ENCODE measurements around the gene CDKL2. TPM values are rescaled to one million over a fixed set of nuclear protein-coding genes. Genes with fewer than 3 reads are reported as not detected.

The CDKL2 gene
- polyA plus RNA-seq, 1 donor (not counting 4 experiments of a cell fraction or from before 2014, with no cell fraction given) = 0.64 TPM

- DNase-seq (ENCODE audit: low read depth, low spot score) (no peak), FAIRE-seq (no peak)
- no peak overlapping the region for H3K4me3 ChIP-seq (ENCODE audit: control insufficient read depth in 2 of 3, extremely low read depth in 1 of 3, insufficient read depth in 2 of 3, low read depth in 1 of 3, low read length in 3 of 3)
- dilution Hi-C loops (cut with MboI; ENCODE audit: extremely low pct_ligation_motif_present, low sequenced_read_pairs) = no loop called here
- no peaks in the 10 kb centered on the region for H4K20me1 ChIP-seq (ENCODE audit: control insufficient read depth, extremely low read depth, insufficient read depth, low read length)
- no peak overlapping the region for H3K4me2 ChIP-seq (ENCODE audit: control insufficient read depth, extremely low read depth, insufficient read depth, low read depth, low read length)
- no peak overlapping the region for H2AFZ ChIP-seq (ENCODE audit: control insufficient read depth, low read length)
- peaks cover 7 to 23% of the 10 kb centered on the region in 2 experiments for H3K36me3 ChIP-seq (ENCODE audit: control insufficient read depth in 2 of 2, extremely low read depth in 1 of 2, insufficient read depth in 2 of 2, low read length in 2 of 2)
- peaks cover 14% of the 10 kb centered on the region for H3K4me1 ChIP-seq (ENCODE audit: control insufficient read depth, extremely low read depth, insufficient read depth, low read length)
- H3K9me1 ChIP-seq (ENCODE audit: control insufficient read depth, extremely low read depth, insufficient read depth, low read length) = no peaks in the 10 kb centered on the region
- H3K79me2 ChIP-seq (ENCODE audit: control insufficient read depth, insufficient read depth, low read length) = peaks cover 37% of the 10 kb centered on the region
- no peak for TF ChIP-seq EZH2 (IDR thresholded peaks at IDR 0.05; ENCODE audit: low read length)
- TF ChIP-seq CTCF (optimal IDR thresholded peaks at IDR 0.05 in 1 of 3, IDR thresholded peaks at IDR 0.05 in 1 of 3, conservative IDR thresholded peaks at IDR 0.05 in 1 of 3; ENCODE audit: extremely low read depth in 1 of 3, insufficient read depth in 2 of 3, low read length in 3 of 3) = no peak
- no peaks in the 10 kb centered on the region for H3K27me3 ChIP-seq (ENCODE audit: control insufficient read depth, extremely low read depth, insufficient read depth, low read length)
- H3K9ac ChIP-seq (ENCODE audit: control insufficient read depth, extremely low read depth, insufficient read depth, low read length) = no peak overlapping the region
- H3K27ac ChIP-seq (ENCODE audit: control insufficient read depth, insufficient read depth, low read length) = no peak overlapping the region
- H3K9me3 ChIP-seq (ENCODE audit: control insufficient read depth, low read depth, low read length) = no peaks in the 10 kb centered on the region
These were observed 25.2 kb upstream of the CDKL2 start for GRCh38 chr4:75655562-75655961.

GRCh38 chr4:75654905-75655304, 24.6 kb upstream of the CDKL2 start:
- Histone ChIP-seq H3K9me1 (ENCODE audit: control insufficient read depth, extremely low read depth, insufficient read depth, low read length) (no peaks in the 10 kb centered on the region), H3K9me3 (ENCODE audit: control insufficient read depth, low read depth, low read length) (no peaks in the 10 kb centered on the region), H2AFZ (ENCODE audit: control insufficient read depth, low read length) (no peak overlapping the region), H3K9ac (ENCODE audit: control insufficient read depth, extremely low read depth, insufficient read depth, low read length) (no peak overlapping the region), H3K36me3 (ENCODE audit: control insufficient read depth in 2 of 2, extremely low read depth in 1 of 2, insufficient read depth in 2 of 2, low read length in 2 of 2) (peaks cover 7 to 23% of the 10 kb centered on the region in 2 experiments), H3K79me2 (ENCODE audit: control insufficient read depth, insufficient read depth, low read length) (peaks cover 37% of the 10 kb centered on the region), H3K4me1 (ENCODE audit: control insufficient read depth, extremely low read depth, insufficient read depth, low read length) (peaks cover 14% of the 10 kb centered on the region), H3K27ac (ENCODE audit: control insufficient read depth, insufficient read depth, low read length) (no peak overlapping the region), H3K27me3 (ENCODE audit: control insufficient read depth, extremely low read depth, insufficient read depth, low read length) (no peaks in the 10 kb centered on the region), H3K4me3 (ENCODE audit: control insufficient read depth in 2 of 3, extremely low read depth in 1 of 3, insufficient read depth in 2 of 3, low read depth in 1 of 3, low read length in 3 of 3) (no peak overlapping the region), H3K4me2 (ENCODE audit: control insufficient read depth, extremely low read depth, insufficient read depth, low read depth, low read length) (no peak overlapping the region), H4K20me1 (ENCODE audit: control insufficient read depth, extremely low read depth, insufficient read depth, low read length) (no peaks in the 10 kb centered on the region)
- dilution Hi-C loops (cut with MboI; ENCODE audit: extremely low pct_ligation_motif_present, low sequenced_read_pairs) = no loop called here
- FAIRE-seq (no peak), DNase-seq (ENCODE audit: low read depth, low spot score) (no peak)
- TF ChIP-seq CTCF (optimal IDR thresholded peaks at IDR 0.05 in 1 of 3, IDR thresholded peaks at IDR 0.05 in 1 of 3, conservative IDR thresholded peaks at IDR 0.05 in 1 of 3; ENCODE audit: extremely low read depth in 1 of 3, insufficient read depth in 2 of 3, low read length in 3 of 3) (no peak), EZH2 (IDR thresholded peaks at IDR 0.05; ENCODE audit: low read length) (no peak)
